ENCODE results near the gene NKX2-2.

NKX2-2 gene

GRCh38 chr20:21521596-21522480, 8.0 kb upstream of the NKX2-2 start:
- DNase-seq (ENCODE audit: low read depth) = no peak

DNA sequence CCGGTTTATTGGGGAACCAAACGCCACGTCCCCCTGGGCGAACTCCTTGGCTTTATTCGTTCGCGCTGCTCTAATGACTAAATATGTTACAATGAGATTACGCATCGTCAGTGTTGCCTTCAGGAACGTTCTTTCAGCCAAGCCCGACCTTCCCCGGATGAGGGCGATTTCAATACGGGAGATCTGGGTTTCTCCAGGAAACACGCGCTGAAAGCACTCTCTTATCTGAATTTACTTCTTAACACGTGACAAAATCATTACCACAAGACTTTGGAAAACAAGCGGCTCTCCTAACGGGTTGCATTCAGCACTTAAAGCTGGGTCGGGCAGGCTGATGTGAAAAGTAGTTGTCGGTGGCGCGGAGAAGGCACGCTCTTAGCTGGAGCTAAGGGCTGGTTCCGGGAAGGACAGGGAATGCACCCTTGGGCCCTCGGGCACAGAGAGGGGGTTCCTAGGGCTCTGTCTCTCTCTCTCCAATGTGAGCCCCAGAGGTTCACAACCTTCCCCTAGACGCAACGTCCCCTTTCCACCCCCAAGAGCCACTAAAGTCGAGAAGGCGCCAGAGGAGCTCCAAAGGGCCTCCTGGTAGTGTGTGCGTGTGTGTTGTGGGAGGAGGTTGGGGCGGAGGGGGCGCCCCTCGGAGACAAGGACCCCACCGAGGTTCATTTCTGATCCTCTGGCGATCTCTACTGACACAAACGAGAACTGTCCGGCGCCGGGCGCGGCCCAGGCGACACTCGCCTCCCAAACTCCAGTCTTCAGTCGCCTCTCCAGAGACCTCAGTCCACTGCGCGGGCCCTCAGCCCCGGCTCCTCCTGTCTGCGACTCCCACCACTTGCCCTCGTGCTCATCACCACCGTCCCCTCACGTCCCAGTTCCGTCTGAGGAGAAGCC, 7.1 kb upstream of the NKX2-2 start:
- DNase-seq (ENCODE audit: low read depth) = no peak

GRCh38 chr20:21519136-21519584, 5.3 kb upstream of the NKX2-2 start:
- DNase-seq (ENCODE audit: low read depth) = no peak

DNA sequence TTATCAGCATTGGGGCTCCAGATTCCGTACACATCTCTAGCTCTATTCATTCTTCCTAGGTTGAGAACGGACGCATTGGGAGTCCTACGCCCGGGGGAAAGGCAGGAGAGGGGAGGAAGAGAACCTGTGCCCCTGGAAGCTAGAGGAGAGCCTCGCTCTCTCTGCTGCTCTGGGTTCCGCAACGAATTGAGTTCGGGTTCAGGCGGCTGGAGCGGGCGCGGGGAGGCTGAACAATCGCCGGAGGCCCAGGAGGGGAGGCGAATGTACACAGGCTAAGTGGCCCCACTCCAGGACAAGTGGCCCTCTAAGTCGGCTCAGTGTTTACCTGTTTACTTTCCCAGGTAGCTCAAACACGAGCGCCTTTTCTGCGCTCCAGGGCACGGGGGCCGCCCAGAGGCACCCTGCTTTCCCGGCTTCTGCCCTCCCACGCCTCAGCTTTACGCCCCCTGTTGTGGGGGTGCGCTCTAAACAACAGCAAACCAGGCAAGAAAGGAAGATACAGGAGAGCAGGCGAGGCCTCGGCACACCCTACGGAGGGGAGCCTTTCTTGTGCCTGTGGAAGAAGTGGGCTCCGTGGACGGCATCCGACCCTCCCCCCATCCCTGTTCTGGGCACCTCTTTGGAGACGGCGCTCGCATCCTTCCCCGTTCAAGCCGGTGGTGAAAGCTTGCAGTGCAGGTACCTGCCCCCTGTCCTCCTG, 4.6 kb upstream of the NKX2-2 start:
- no peak for DNase-seq (ENCODE audit: low read depth)

- DNase-seq (ENCODE audit: low read depth) = no peak
These were observed 3.9 kb upstream of the NKX2-2 start for GRCh38 chr20:21517566-21518277.

DNA sequence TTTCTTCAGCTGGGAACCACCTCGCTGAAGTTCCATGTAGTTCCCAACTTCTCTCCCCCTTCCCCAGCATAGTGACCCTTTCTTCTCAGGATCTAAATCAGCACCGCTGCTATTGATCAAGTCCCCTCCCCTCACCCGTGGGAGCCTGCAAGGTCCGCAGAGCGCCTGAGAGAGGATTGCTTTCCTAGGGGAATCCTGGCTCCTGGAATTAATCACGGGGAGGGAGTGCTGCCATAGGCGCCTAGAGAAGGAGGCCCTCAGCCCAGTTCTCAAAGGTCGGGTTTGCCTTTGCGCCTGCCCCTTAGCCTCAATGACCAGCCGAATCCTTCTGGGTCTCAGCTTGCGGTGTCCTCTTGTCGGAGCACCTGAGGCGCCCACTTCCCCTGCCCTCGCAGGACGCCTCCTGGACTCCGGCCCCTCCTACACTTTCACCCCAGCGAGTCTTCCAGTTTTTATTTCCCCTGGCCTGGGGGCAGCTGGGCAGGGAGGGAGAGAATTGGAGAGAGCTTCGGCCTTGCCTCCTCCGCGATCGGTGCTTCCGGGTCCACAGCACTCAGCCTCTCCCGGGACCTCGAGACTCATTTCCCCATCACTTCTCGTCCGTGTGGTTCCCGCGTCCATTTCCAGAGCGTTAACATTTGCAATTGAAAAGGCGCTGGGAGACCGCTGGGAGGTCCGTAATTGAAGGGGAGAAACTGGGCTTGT, 3.1 kb upstream of the NKX2-2 start:
- DNase-seq (ENCODE audit: low read depth) = no peak

DNA sequence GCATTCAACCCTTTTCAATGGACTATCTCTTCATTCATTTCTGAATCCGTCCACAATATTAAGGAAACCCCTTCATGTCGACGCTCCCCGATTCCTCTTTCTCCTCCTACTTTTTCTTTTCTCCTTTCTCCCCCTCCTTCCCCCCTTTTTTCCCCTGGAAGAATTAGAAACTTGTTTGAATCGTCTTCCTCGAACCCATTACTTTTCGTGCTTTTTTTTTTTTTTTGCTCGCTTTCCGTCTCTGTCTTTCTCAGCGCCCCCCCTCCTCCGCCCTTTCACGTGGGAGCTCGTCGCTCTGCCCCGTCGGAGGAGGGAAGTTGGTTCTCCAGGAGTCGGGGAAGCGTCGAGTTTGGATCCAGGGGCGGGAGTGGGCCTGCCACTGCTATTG, 2.3 kb upstream of the NKX2-2 start:
- DNase-seq (ENCODE audit: low read depth) = no peak

GRCh38 chr20:21515300-21516179, 1.7 kb upstream of the NKX2-2 start:
- DNase-seq (ENCODE audit: low read depth) = no peak

GRCh38 chr20:21514553-21515251, 838 bp upstream of the NKX2-2 start:
- DNase-seq (ENCODE audit: low read depth) = no peak

DNA sequence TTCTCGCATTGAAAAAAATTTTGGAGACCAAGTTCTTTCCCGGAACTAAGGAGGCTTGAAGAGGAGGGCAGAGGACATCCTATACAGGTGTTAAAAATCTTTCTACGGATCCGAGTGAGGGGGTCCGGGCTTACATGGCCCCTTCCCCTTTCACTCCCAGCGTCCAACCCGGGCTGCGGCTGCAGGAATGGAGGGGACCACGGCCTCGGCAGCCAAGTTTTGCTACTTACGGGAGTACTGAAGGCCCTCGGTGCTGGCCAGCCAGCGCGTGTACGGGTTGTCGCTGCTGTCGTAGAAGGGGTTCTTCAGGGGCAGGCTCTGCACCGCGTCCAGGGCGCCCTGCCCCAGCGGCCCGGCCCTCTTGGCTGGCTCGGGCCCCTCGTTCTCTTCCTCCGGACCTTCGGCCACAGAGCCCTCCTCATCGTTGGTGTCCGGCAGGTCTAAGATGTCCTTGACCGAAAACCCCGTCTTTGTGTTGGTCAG, 642 bp downstream of the NKX2-2 start:
- DNase-seq (ENCODE audit: low read depth) = no peak

- no peak for DNase-seq (ENCODE audit: low read depth)
These were observed 1.2 kb downstream of the NKX2-2 start for GRCh38 chr20:21512634-21513180.

- DNase-seq (ENCODE audit: low read depth) = no peak
These were observed 1.8 kb downstream of the NKX2-2 start for GRCh38 chr20:21511850-21512633.

DNA sequence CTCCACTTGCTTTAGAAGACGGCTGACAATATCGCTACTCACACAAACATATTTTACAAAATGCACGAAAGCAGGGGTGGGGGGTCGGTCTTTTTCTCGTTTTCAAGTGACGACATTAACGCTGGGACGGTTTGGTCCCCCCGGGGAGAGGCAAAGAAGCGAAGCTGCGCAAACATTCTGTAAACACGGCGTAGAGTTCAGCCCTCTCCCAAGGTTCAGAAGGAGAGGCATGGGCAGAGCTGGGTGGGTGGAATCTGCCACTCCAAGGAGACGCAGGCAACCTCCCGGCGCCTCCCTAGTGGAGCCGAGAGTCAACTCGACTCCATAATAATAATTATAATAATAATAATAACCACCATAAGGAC, 2.4 kb downstream of the NKX2-2 start:
- DNase-seq (ENCODE audit: low read depth) = no peak

GRCh38 chr20:21510414-21511384, 3.2 kb downstream of the NKX2-2 start:
- no peak for DNase-seq (ENCODE audit: low read depth)

DNA sequence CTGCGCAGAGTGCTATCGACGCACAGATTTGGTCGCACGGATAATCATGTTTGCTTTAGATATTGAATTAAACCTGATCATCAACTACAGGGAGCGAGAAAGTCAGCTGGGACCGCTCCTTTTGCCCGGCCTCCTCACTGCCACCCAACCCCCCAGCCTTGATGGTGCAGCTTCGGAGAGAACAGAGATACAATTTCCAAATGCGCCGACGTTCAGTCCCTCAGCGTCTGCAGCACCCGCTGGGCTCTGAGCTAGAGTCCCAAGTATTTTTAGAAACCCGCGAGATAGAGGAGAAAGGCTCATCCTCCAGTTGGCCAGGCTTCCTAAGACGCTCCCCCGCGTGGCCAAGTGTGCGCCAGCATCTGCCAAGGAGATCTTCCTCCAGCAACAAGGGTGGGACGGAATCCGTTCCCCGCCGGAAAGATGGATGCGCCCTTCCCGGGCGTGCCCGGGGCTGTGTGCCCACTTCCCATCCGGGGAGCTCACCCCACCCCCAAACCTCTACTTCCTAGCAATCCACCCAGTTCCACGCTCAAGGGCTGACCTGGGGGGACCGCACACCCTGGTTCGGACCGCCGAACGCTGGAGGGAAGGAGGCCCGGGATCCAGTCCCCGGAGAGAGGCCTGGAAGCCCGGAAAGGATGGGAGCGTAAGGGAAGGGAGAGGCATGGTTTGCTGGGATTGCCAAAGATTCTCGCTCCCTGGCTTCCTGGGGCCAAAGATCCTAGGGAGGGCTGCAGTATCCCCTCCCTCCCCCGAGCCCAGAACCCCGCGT, 4.1 kb downstream of the NKX2-2 start:
- no peak for DNase-seq (ENCODE audit: low read depth)

GRCh38 chr20:21509079-21509596, 4.7 kb downstream of the NKX2-2 start:
- DNase-seq (ENCODE audit: low read depth) = no peak

Data from stimulated activated CD8-positive, alpha-beta memory T cell treated with anti-CD3 and anti-CD28 coated beads, Interleukin-15, amount 100 ng/mL, for 1 hour (primary cell).